SK-N-MC (cell line): ENCODE data around the gene DDX50.
"Not testable (repeated sequence)": the region's sequence is repeated elsewhere in the genome, so short reads cannot be mapped to it uniquely, and the experiment has no call there.

ENCODE experiments used
- DNase-seq: peaks from one replicate; pipeline ENCODE4 v3.0.0-alpha.2; 2011; ENCODE audit warnings: low read depth, low spot score
- H3K27ac ChIP-seq: fragments of 200-600 bp; sonication (generic); 2 replicates; pipeline ENCODE4 v1.5.1; 2016; ENCODE audit warnings: mixed run types
- H3K36me3 ChIP-seq: fragments of 200-600 bp; sonication (generic); 2 replicates; pipeline ENCODE4 v1.6.1; 2017; ENCODE audit warnings: antibody characterized with exemption, low read length, mixed read lengths; ENCODE audit not compliant: insufficient read depth
- H3K4me3 ChIP-seq: fragments of 200-600 bp; sonication (generic); 2 replicates; pipeline ENCODE4 v1.5.1; 2016
- H3K9ac ChIP-seq: fragments of 200-600 bp; sonication (generic); 2 replicates; pipeline ENCODE4 v1.8.0; 2017; ENCODE audit warnings: mixed run types, mixed read lengths; ENCODE audit not compliant: insufficient read length
- H3K9me3 ChIP-seq: fragments of 200-600 bp; sonication (generic); 2 replicates; pipeline ENCODE4 v1.6.1; 2017; ENCODE audit warnings: low read depth, mild to moderate bottlenecking, antibody characterized with exemption, low read length, moderate library complexity, mixed read lengths
- EZH2 ChIP-seq: fragments of 200-600 bp; sonication (generic); IDR thresholded peaks from one replicate; pipeline ENCODE4 v1.6.1; 2017; ENCODE audit warnings: antibody characterized with exemption
- FOXP2 ChIP-seq: optimal IDR thresholded peaks from 2 replicates; pipeline ENCODE3; 2011; ENCODE audit warnings: mild to moderate bottlenecking, moderate library complexity; ENCODE audit not compliant: insufficient read depth; ENCODE audit errors: extremely low read length, control extremely low read depth
- POLR2AphosphoS5 ChIP-seq: IDR thresholded peaks from 2 replicates; pipeline ENCODE4 v1.6.1; 2012; ENCODE audit warnings: mild to moderate bottlenecking, low read depth, low read length, borderline replicate concordance

Gene DDX50, protein sequence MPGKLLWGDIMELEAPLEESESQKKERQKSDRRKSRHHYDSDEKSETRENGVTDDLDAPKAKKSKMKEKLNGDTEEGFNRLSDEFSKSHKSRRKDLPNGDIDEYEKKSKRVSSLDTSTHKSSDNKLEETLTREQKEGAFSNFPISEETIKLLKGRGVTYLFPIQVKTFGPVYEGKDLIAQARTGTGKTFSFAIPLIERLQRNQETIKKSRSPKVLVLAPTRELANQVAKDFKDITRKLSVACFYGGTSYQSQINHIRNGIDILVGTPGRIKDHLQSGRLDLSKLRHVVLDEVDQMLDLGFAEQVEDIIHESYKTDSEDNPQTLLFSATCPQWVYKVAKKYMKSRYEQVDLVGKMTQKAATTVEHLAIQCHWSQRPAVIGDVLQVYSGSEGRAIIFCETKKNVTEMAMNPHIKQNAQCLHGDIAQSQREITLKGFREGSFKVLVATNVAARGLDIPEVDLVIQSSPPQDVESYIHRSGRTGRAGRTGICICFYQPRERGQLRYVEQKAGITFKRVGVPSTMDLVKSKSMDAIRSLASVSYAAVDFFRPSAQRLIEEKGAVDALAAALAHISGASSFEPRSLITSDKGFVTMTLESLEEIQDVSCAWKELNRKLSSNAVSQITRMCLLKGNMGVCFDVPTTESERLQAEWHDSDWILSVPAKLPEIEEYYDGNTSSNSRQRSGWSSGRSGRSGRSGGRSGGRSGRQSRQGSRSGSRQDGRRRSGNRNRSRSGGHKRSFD

DNA sequence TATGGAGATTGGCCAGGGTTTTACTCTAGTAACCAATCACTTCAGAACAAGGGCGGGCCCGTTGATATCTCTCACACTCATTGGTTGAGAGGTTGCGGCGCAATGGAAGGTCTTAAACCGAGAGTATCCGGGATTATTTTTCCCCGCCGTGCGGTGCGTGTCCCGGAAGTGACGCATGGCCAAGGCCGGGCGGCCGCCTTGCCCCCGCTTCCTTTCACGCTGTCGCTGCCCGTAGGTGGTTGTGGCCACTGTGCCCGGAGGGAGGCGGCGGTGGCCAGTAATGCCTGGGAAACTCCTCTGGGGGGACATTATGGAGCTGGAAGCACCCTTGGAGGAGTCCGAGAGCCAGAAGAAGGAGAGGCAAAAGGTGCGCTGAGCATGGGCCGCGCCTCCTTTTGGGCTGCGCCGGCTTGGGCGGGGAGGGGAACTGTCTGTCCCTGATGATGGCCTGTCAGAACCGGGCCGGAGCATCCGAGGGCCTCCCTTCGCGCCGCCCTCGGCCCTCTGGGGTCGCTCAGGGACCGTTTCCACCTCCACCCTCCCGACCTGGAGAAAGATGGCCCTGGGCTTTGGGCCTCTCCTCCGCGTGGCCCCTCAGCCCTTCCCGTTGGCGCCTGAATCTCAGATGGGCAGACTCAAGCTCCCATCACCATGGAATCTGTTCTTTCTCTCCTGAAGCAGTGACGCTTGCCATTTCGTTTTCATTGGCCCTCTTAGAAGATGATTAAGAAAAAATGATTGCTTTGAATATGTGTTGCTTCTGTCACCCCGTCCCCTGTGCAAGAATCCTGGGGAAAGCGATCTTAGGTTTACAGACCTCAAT, at the start of gene DDX50:
Gene DDX50, plus strand, starts transcription at position 211 of the 823 bp plus-strand sequence. Its CDS starts 70 bp downstream, at position 281.
- Histone ChIP-seq H3K9ac (peak within 1 kb of the TSS; percentile 87), H3K36me3 (peaks cover 2% of the 10 kb centered on the region), H3K27ac (peak within 1 kb of the TSS; percentile 88), H3K4me3 (peak within 1 kb of the TSS; percentile 88), H3K9me3 (no peaks in the 10 kb centered on the region)
- TF ChIP-seq EZH2 (no peak), POLR2AphosphoS5 (peak; percentile 71; the same call in 1 of the 2 replicates)
- peak; percentile 91 for DNase-seq

DNA sequence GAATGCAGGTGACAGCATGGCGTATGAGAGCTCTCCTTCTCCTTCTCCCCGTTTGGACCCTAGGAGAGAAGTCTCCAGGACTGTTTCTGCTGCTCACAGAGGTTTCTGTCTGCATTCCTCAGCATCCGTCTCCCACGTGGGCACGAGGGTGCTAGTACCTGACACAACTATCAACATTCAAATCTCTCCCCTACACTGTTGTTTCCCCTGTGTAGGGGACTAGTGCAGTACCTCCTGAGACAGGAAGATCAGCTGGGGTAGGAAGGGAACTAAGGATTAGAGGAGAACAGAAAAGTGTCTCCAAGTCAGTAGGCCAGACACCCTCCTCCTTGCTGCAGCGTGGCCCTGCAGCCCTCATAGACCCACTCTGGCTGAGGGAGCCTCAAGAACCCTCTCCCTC, 44.8 kb upstream of the DDX50 start:
- TF ChIP-seq EZH2 (no peak), FOXP2 (no peak), POLR2AphosphoS5 (no peak)
- H3K36me3 ChIP-seq, result no peaks in the 10 kb centered on the region
- H3K9ac ChIP-seq, result no peak overlapping the region
- H3K4me3 ChIP-seq, result no peak overlapping the region
- DNase-seq, result no peak
- H3K27ac ChIP-seq, result no peak overlapping the region
- no peaks in the 10 kb centered on the region for H3K9me3 ChIP-seq

DNA sequence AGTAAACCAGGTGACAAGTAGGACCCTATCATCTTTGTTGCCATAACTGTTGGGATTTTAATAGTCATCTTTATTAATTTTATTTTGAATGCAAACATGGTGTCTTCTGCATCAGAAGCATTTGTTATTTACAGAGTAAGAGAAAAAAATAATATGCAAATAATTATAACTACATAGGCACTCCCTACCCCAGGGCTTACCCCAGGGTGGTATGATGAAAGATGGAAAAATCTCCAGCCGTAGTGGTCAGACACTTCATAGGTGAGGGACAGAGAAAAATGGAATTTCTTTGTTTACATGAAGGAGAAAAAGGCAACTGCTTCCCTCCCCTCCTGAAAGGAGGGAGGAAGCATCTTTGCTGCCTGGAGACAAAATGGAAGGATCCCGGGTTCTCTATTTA, 44.1 kb upstream of the DDX50 start:
- no peak for DNase-seq
- TF ChIP-seq POLR2AphosphoS5 (no peak), FOXP2 (no peak), EZH2 (no peak)
- H3K27ac ChIP-seq, result no peak overlapping the region
- H3K36me3 ChIP-seq, result no peaks in the 10 kb centered on the region
- no peaks in the 10 kb centered on the region for H3K9me3 ChIP-seq
- H3K4me3 ChIP-seq, result no peak overlapping the region
- H3K9ac ChIP-seq, result no peak overlapping the region

DNA sequence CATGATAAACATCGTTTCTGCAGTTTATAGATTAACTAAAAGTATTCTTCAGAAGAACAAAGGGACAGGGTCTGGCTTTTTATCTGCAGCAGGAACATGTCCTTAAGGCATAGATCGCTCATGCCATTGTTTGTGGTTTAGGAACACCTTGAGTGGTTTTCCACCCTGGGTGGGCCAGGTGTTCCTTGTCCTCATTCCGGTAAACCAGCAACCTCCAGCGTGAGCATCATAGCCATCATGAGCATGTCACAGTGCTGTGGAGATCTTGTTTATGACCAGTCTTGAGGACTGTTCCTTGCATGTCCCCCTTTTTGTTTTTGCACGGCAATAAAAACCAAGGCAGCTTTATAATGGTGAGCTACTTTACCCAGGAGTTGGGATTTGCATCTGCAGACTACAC, 39.9 kb upstream of the DDX50 start:
- Histone ChIP-seq H3K36me3 (no peaks in the 10 kb centered on the region), H3K9me3 (no peaks in the 10 kb centered on the region), H3K4me3 (no peak overlapping the region), H3K9ac (no peak overlapping the region), H3K27ac (no peak overlapping the region)
- TF ChIP-seq EZH2 (no peak), FOXP2 (no peak), POLR2AphosphoS5 (no peak)
- DNase-seq, result no peak

DNA sequence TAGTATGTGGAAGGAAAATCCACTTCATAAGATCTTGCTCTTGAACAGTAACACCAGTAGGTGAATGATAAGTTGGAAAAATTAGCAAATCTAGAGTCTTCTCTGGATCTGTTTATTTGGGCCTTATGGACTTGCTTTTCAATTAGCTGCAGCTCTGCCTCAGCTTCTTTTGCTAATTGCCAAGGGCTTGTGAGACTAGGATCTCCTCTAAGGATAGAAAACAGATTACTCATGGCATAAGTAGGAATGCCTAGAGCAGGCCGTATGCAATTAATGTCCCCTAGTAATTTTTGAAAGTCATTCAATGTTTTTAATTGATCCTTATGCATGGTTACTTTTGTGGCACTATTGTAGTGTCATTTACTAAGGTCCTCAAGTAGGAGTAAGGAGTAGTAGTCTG, 36.5 kb upstream of the DDX50 start:
- Histone ChIP-seq H3K27ac (0 out of 2 replicates have a peak overlapping the region, but pooled peaks have one; percentile 13), H3K4me3 (no peak overlapping the region), H3K9me3 (no peaks in the 10 kb centered on the region), H3K36me3 (no peaks in the 10 kb centered on the region), H3K9ac (no peak overlapping the region)
- no peak for DNase-seq
- no peak for TF ChIP-seq EZH2
- no peak for TF ChIP-seq POLR2AphosphoS5
- TF ChIP-seq FOXP2, result no peak

DNA sequence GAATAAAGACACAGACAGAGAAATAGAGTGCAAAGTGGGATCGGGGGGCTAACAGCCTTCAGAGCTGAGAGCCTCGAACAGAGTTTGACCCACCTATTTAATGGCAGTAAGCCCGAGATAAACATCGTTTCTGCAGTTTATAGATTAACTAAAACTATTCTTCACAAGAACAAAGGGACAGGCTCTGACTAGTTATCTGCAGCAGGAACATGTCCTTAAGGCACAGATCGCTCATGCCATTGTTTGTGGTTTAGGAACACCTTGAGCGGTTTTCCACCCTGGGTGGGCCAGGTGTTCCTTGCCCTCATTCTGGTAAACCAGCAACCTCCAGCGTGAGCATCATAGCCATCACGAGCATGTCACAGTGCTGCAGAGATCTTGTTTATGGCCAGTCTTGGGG, 32.9 kb upstream of the DDX50 start:
- not testable (repeated sequence) for H3K9ac ChIP-seq, H3K36me3 ChIP-seq, H3K9me3 ChIP-seq, H3K27ac ChIP-seq, DNase-seq, H3K4me3 ChIP-seq

DNA sequence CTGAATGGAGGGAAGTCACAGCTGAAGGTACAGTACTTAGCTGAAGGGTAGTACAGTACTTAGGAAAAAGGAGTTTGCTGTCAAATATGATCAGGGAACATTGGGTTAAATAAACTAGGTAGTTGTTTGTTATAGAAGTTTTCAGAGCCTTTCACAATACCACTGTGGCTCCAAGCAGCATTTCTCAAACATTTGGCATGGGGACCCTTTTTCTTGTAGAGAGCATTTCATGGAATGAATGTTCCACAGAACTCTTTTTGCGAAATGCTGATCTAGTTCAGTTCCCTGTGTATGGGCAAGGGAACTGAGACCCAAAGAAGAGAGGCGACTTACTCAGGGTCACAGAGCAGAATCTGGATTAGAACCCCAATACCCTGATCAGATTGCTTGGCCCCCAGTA, 31.5 kb upstream of the DDX50 start:
- Histone ChIP-seq H3K4me3 (no peak overlapping the region), H3K9me3 (no peaks in the 10 kb centered on the region), H3K27ac (no peak overlapping the region), H3K36me3 (no peaks in the 10 kb centered on the region), H3K9ac (no peak overlapping the region)
- DNase-seq, result no peak
- no peak for TF ChIP-seq POLR2AphosphoS5
- no peak for TF ChIP-seq FOXP2
- TF ChIP-seq EZH2, result no peak

DNA sequence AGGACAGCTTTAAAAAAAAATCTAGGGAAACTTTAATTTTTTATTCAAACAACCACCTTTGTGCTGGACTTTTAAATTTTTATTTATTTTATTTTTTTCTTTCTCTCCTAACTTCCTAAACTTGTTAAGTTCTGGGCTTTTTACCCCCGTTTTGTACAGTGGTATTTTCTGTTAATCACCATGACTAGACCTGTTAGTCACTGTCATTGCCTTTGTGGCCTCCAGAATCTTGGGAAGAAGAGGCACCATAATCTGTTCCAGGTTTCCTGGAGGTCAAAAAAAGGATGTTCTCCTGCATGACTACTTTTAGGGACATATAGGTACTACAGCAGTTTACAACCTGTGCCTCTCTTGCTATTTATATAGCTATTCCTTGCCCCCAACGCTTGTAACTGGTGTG, 31.1 kb upstream of the DDX50 start:
- H3K9ac ChIP-seq, result no peak overlapping the region
- no peaks in the 10 kb centered on the region for H3K36me3 ChIP-seq
- no peak for DNase-seq
- no peak for TF ChIP-seq POLR2AphosphoS5
- no peak for TF ChIP-seq EZH2
- TF ChIP-seq FOXP2, result no peak
- no peak overlapping the region for H3K4me3 ChIP-seq
- no peak overlapping the region for H3K27ac ChIP-seq
- H3K9me3 ChIP-seq, result no peaks in the 10 kb centered on the region
